NCI-H2227 (cell line): Measurements from ENCODE around the gene C18orf63.
"Not testable (repeated sequence)": the region's sequence is repeated elsewhere in the genome, so short reads cannot be mapped to it uniquely, and the experiment has no call there.

Experiments
- DNase-seq: peaks from one replicate; lab custom pipeline; 2025; ENCODE audit not compliant: unreplicated experiment; lab: John Stamatoyannopoulos, UW

C18orf63 gene

DNA sequence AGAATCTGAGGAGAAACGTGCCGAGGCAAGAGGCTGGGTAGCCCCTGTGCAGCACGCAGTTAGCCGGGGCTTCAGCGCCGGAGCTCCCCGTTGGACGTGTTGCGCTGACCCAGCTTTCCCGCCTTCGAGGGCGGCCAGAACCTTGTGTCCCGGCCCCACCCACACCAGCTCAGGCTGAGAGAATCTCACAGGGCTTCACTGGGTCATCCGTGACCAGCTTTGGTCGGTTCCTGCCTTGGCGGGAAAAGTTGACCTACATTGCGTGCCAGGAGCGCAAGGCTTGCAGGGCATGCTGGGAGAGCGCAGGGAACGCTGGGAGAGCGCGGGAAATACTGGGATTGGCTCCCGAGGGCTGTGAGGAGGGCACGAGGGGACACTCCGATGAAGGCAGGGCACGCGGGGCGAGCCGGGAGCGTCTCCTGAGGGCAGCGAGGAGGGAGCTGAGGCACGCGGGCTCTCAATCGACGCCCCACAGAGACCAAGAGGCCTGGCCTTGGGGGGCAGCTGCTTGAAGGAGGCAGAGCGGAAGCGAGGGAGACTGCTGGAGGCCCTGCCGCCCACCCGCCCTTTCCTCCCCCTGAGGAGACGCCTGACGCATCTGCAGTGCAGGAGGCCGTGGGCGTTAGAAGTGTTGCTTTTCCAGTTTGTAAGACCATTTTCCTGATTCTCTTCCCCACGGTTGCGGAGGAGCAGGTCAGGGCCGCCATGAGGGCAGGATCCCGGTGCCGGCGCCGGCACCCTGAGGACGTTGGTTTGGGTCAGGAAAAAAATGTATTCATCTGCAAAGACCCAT is at the start of gene C18orf63:
Gene C18orf63, plus strand, starts transcription at position 376 of the 793 bp plus-strand sequence. CDS start 2,027 bp downstream, outside the sequence.
- no peak for DNase-seq

DNA sequence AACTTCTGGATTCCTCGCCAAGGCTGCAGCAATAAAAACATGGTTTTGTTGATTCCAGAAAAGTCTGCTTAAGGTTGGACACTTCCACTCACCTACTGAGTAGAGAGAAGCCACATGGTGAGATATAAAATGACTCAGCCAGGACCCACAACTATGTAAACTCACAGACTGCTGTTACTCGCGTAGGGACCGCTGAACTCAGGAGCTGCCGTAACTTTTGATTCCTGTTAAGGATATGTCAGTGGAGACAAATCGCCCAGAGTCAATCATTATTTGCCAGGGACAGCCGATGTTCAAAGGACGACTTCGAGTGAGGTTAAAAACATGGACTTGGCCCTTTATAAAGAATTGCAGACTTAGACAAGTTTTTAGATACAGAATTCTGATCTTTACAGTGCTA is 49.5 kb upstream of the C18orf63 start:
- no peak for DNase-seq

DNA sequence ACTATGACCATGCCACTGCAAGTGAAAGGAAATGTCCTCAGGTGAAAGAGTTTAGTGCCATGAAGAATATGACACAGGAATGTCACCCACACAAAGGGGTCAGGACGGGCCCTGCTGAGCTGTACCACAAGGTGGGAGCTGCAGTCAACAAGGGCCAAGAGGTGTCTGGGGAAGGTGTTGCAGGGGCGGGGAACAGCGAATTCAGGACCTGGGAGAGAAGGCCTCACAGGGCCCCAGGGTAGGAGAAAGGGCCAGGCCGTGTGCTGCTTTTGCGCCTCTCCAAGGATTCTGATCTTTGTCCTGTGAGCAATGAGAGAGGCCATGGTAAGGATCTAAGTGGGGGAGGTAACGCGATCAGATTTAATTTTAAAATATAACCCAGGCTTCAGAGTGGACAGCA is 47.5 kb upstream of the C18orf63 start:
- DNase-seq = no peak

DNA sequence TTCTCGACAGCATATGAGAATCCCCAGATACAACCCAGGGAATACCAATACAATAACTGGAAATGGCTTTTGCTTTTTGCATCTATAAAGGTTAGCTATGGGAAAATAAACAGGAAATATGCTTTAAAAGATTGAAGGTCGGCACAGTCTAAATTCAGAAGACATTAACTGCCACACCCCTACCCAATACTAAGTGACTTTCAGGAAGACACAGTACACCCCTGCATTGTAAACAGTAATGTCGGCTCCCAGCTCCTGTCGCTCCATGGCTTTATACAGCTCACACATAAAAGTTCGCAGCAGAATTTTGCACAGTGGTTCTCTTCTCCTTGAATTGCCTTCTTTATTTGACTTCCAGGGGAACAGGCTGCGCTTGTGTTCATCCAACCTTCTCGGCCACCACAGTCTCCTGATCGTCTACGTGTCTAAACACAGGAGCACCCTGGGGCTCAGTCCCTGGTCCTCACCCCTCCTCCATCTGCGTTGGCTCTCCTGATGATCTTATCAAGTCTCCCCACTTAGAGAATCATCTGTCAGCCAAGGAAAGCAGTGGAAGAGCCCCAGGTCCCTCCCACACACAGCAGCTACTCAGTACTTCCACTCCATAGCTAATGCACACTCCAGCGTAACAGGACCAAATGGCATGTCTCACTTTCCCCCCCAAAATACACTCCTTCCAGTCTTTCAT is 46.6 kb upstream of the C18orf63 start:
- DNase-seq = no peak

DNA sequence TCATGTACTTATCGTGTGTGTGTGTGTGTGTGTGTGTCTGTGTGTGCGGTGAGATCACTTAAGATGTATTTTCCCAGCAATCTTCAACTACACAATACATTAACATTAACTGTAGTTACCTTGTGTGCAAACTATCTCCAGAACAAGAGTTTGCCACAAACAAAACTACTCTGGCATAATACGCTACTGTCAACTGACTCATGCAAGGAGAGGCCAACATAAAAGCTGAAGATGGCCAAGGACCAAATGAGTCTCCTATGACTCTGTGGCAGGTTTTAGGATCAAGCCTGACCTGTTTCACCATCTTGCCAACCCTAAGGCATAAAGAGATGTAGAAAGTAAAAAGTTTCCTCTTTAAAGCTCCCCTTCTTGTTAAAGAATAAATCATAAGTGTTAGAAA is 44.0 kb upstream of the C18orf63 start:
- DNase-seq = no peak

DNA sequence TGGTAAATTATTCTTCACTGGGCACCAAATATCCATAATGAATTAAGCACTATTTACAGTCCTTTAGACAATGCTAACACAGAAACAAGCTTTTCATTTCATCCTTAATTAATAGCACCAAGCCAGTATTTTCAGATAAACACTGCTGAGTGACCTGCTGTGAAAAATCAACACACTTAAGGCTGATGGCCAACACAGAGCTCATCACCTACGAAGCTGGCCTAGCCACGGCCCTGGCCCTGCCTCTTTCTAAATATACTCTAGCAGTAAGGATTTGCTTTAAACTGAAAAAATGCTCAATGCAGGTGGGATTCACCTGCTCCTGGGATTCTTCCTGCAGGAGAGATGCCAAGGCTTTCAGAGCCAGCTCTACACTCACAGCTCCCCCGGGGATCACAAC is 42.2 kb upstream of the C18orf63 start:
- DNase-seq = no peak

DNA sequence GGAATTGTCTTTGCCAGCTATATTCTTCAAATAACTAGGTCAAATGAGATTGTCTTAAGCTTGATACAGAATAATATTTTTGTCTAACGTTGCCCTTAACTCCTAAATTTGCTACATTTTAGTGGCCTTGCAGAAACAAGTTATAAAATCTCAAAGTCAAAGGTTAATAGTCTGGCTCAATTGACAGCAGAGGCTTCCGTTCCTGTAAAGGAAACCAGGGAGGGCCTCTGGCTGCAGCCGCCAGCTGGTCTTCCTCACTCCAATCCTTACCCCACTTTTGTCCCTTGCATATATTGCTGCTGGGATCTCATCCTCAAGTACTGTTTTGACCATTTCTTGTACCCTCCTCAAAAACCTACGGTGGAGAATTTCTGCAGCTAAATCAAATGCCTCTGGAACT is 40.9 kb upstream of the C18orf63 start:
- no peak for DNase-seq

DNA sequence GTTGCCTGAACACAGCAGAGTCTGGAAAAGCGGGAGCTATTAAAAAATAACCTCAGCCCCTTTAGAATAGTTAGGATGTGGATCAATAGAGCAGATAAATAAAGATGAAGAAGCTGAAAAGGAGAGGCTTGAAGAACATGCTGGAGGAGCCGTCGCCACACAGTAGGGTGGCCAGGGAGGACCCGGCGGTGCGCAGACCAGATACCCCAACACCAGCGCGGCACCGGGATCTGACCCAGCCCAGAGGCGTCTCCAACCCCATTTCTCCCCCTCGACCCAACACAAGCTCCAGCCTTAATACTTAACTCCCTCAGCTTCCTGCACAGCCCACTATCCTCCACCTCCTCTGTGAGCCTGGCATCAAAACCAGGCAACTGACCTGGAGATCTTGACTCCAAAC is 39.9 kb upstream of the C18orf63 start:
- no peak for DNase-seq

DNA sequence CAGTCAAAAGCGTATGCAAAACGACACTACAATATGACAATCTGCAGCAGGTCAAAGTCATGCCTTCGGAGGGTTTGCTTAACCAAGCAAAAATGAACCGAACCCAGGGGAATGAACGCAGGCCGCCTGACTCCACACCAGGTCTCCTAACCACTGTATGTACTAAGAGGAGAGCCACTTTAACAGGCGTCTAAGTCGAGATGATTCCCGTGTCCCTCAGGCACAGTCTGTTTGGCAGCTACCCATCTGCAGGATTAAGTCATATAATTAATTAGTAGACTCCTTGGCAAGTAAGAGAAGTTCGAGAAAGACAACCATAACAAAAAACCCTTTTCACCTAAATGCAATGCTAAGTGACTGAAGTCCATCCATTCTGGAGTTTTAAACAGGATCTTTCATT is 39.0 kb upstream of the C18orf63 start:
- no peak for DNase-seq

DNA sequence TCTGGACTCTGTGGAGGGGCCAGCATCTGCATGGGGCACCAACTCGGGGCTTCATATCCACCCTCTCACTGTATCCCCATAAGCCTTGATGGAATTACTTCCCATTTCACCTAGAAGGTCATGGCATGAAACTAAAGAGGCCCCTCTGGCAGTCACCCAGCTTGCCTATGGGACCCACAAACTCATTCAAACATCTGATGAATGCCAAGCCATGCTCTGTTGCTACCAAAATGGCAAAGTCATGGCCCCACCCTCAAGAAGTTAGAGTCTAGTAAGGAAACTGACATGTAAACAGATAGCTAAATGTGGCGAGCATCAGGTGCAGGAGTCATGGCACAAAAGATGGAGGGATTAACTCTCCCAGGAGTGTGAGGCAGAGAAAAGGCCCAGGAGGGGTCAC is 38.3 kb upstream of the C18orf63 start:
- no peak for DNase-seq

DNA sequence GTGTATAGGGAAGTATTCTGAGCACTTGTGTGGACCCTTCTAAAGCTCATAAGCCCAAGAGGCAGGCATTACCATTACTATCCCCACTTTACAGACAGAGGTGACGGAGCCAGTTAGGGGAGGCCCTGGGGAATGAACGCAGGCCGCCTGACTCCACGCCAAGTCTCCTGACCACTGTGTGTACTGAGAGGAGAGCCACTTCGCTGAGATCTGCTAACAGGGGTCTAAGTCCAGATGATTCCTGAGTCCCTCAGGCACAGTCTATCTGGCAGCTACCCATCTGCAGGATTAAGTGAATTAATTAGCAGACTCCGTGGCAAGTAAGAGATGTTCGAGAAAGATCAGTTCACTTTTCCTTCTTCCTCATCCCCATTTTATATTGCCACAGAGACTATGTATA is 37.6 kb upstream of the C18orf63 start:
- DNase-seq = no peak

DNA sequence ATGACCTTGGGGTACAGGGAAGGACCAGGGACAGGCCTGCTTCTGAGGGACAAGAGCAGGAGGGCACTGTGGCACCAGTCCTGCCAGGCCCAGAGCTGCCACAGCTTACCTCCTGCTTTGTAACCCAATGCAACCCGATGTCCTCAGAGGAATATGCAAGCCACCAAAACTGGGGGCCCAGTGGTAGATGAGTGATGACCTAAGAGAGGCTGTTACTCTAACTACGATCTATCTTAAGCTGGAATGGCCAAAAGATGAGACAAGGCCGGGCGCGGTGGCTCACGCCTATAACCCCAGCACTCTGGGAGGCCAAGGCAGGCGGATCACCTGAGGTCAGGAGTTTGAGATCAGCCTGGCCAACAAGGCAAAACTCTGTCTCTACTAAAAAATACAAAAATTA is 36.7 kb upstream of the C18orf63 start:
- no peak for DNase-seq

DNA sequence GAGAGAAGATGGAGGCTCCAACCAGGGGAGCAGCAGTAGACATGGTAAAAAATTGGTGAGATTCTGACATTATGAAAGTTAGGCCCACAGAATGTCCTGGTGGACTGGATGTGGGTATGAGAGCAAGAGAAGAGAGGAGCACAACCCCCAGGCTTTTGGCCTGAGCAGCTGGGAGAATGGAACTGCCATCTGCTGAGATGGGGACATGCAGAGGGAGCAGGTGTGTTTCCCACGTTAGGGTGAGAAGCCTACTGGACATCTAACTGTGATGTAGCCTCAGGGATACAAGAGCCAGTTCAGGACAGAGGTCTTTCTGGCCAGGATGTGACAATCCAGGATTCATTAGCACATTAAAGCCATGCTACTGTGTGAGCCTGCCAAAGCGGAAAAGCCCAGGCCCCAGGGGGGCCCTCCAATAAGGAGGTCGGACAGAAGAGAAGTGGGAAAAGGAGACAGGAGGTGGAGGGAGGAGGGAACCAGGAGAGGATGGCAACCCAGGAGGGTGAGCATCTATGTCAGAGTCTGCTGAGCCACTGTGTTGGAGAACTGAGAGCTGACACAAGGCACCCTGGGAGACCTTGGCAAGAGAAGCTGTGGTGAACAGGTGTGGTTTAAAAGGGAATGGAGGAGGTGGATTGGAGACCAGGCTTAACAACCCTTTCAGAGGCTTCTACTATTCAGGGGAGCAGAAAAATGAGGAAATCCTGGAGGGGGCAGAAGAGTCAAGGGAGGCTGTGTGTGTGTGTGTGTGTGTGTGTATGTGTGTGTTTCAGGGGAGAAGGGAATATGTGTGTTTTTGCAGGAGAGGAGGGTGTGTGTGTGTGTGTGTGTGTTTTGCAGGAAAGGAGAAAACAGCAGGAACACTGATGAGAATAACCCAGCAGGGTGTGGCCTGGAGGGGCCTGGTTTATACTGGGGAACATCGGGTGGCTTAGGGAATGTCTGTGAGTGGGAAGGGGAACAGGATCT is 34.3 kb upstream of the C18orf63 start:
- DNase-seq = no peak

DNA sequence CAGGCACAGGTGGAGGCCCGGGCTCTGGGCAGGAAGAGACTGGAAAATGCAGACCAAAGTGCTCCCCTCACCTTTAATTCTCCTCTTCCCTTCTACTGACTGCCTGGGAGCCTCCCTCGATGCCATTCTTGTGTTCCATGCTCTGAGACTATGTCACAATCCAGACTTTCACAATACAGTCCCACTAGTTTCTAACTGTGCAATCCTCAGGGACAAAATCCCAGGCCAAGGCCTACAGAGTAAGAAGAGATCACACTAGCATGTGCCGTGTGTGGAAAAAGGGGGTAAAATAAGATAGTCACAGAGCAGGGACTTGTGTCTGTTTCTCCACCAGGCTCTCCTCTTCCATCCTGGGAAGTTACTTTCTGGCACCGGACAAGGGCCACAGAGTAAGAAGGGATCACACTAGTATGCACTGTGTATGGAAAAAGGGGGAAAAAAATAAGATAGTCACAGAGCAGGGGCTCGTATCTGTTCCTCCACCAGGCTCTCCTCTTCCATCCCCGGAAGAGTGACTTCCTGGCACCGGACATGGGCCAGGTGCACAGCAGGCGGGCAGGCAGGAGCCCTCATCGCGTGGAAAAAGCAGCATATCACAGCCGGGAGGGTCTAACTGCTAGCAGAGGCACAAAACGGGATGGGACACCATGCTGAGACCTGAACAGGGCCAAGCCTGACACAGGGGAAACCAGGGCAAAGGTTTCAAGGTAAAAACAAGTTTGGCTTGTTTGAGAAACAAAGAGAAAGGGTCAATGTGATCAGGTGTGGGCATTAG is 33.5 kb upstream of the C18orf63 start:
- DNase-seq = no peak

DNA sequence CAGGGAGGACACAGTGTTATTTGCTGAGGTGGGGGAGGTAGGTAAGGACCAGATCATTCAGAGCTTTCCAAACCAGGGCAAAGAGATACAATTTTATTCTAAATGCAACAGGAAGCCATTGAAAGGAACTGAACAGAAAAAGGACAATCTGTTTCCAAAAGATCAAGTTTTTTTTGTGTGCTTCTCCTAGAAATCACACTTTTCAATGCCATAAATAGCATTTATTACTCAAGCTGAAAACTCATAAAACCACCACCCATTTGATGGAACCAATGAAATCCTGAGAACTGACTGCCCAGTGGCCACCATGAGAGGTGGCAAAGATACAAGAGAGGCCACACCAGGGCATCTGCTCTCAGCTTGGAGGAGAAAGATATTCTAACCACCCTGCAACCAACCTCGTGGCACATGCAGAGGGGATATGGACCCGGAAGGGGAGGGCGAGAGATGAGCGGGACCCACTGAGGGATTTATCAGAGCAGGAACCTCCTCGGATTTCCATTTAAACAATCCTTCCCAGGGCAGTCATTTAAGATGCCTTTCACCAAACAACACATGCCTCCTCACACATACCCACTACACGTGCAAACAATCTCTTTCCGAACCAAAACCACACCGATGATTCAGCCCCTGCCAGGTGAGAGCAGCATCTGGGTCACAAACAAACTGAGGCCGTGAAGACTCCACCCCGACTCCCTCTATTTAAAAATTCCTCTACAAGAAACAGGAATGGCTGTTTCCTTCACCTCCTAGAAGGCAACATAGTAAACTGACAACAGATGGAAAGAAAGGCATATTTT is 32.7 kb upstream of the C18orf63 start:
- no peak for DNase-seq

DNA sequence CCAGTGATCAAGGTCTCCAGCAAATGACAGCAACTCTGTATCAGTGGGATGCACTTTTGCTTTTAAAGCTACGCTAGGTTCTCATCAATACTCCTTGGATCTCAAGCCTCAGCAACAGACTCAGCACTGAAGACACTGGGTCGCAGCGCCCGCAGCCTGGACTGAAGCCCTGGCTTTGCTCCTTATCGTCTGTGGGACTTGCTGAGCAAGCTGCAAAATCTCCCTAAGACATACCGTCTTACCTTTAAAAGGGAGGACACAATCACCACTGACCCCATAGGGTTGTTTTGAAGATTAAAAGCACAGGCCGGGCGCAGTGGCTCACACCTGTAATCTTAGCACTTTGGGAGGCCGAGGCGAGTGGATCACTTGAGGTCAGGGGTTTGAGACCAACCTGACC is 32.0 kb upstream of the C18orf63 start:
- DNase-seq = no peak

DNA sequence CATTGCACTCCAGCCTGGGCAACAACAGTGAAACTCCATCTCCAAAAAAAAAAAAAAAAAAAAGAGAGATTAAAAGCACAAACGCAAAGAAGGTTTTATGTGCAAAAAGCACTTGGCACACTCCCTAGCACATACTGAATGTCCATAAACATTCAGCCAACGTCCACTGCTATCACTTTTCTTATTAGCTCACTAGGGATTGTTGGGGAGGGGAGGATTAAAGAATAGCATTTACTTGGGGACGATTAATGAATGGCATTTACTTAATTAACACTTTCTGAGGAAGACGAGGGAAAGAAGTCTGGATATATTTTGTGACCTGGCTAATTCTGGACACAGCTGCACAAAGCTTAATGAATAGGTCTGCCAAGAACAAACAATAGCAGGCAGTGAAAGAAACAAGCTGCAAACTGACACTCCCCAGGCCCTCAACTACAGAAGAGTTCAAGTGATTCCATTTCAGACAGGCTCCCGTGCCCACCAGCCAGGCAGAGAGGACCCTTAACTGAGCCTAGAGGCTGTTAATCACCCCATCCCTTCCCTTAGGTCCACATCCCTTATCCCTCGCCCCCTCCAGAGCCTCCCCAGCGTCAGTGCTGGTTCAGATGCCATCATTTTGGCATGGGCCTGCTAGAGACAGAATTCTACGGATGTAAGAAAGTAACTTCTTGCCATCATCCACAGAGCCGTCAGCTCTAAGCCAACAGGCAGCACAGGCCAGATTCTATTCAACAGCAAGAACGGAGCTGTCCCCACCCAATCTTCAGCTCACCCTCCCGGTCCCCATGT is 31.3 kb upstream of the C18orf63 start:
- DNase-seq = no peak

DNA sequence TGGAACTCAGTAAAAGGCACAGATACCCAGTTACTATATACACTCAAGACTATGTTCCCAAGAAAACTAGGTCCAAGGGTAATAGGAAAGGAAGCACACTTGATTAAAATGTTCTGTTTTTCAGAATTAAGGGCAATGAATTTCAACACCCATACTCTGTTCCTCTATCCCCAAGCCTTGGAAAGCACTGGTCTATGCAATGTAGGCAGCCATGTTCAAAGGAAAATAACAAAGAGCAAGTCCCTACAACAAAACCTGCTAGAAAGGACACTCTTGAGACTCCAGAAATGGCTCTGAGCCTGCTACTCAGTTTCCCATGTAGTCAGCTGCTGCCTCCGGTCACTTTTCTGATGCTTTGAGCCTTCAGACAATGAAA is 30.7 kb upstream of the C18orf63 start:
- DNase-seq = no peak

DNA sequence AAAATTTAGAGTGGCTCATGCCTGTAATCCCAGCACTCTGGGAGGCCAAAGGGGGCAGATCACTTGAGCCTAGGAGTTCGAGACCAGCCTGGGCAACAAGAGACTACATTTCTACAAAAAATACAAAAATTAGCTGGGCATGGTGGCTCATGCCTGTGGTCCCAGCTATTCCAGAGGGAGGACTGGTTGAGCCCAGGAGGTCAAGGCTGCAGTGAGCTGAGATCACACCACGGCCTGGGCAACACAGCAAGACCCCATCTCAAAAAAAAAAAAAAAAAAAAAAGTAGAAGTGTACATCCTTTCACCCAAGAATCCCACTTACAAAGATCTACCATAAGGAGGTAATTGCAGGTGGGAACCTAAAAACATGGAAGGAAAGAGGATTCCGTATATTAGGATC is 30.1 kb upstream of the C18orf63 start:
- not testable (repeated sequence) for DNase-seq
